WTC11 (cell line): ENCODE data around the gene LOX. TPM values are rescaled to one million over a fixed set of nuclear protein-coding genes. Genes with fewer than 3 reads are reported as not detected.

Experiments
- ATAC-seq: fragments of 200-7000 bp; cut with Tn5 transposase; 2 replicates; pipeline ENCODE4 v1.10.0; 2021; ENCODE audit warnings: mild to moderate bottlenecking, moderate library complexity
- CTCF ChIA-PET: fragments of 300-600 bp; sonication (Branson Sonifier 250); formaldehyde crosslinking; loops from one replicate; lab custom pipeline; 2021; ENCODE audit warnings: antibody characterized with exemption; lab: Charles Lee
- POLR2A ChIA-PET: fragments of 350-600 bp; sonication (Branson Sonifier 250); formaldehyde crosslinking; loops from one replicate; lab custom pipeline; 2021; ENCODE audit warnings: antibody characterized with exemption; lab: Charles Lee
- DNase-seq: peaks from one replicate; pipeline ENCODE4 v3.0.0; 2021; ENCODE audit warnings: low spot score
- H3K27ac Mint-ChIP-seq: 2 replicates; pipeline ENCODE4 v1.8.0; 2021; ENCODE audit warnings: mixed read lengths
- H3K27me3 Mint-ChIP-seq: 2 replicates; pipeline ENCODE4 v1.8.0; 2021; ENCODE audit warnings: low read depth, mild to moderate bottlenecking, moderate library complexity, mixed read lengths
- H3K36me3 Mint-ChIP-seq: 2 replicates; pipeline ENCODE4 v1.8.0; 2021; ENCODE audit warnings: mixed read lengths
- H3K4me1 Mint-ChIP-seq: 2 replicates; pipeline ENCODE4 v1.8.0; 2022; ENCODE audit warnings: mixed read lengths
- H3K4me3 Mint-ChIP-seq: 2 replicates; pipeline ENCODE4 v1.8.0; 2021; ENCODE audit warnings: mild to moderate bottlenecking, moderate library complexity, mixed read lengths
- H3K9me3 Mint-ChIP-seq: 2 replicates; pipeline ENCODE4 v1.8.0; 2021; ENCODE audit warnings: mixed read lengths
- AFF4 ChIP-seq: sonication (generic); formaldehyde crosslinking; IDR thresholded peaks from 2 replicates; pipeline ENCODE4 v1.8.1; 2023; ENCODE audit warnings: mild to moderate bottlenecking, missing genetic modification reagents, borderline replicate concordance
- ATF2 ChIP-seq: sonication (generic); formaldehyde crosslinking; IDR thresholded peaks from 2 replicates; pipeline ENCODE4 v1.8.1; 2022; ENCODE audit warnings: low read depth, missing genetic modification reagents, borderline replicate concordance
- ATF3 ChIP-seq: sonication (generic); formaldehyde crosslinking; conservative IDR thresholded peaks from 2 replicates; pipeline ENCODE4 v1.8.1; 2022; ENCODE audit warnings: mild to moderate bottlenecking, missing genetic modification reagents
- E2F1 ChIP-seq: sonication (generic); formaldehyde crosslinking; IDR thresholded peaks from 2 replicates; pipeline ENCODE4 v1.8.0; 2022; ENCODE audit warnings: mild to moderate bottlenecking, missing genetic modification reagents
- ESRRA ChIP-seq: sonication (generic); formaldehyde crosslinking; IDR thresholded peaks from 2 replicates; pipeline ENCODE4 v1.8.1; 2022; ENCODE audit warnings: mild to moderate bottlenecking, missing genetic modification reagents, borderline replicate concordance
- ETV6 ChIP-seq: sonication (generic); formaldehyde crosslinking; IDR thresholded peaks from 2 replicates; pipeline ENCODE4 v1.8.1; 2022; ENCODE audit warnings: mild to moderate bottlenecking, missing genetic modification reagents
- FOXJ3 ChIP-seq: sonication (generic); formaldehyde crosslinking; IDR thresholded peaks from 2 replicates; pipeline ENCODE4 v1.9.0; 2021; ENCODE audit warnings: missing genetic modification reagents, mild to moderate bottlenecking, borderline replicate concordance
- FOXP4 ChIP-seq: sonication (generic); formaldehyde crosslinking; IDR thresholded peaks from 2 replicates; pipeline ENCODE4 v1.8.0; 2022; ENCODE audit warnings: mild to moderate bottlenecking, missing genetic modification reagents
- GRHL2 ChIP-seq: fragments of 250-450 bp; sonication (Bioruptor Pico); IDR thresholded peaks from 2 replicates; pipeline ENCODE4 v1.8.0; 2022; ENCODE audit warnings: mild to moderate bottlenecking, moderate library complexity; ENCODE audit not compliant: insufficient replicate concordance, severe bottlenecking
- GTF2I ChIP-seq: fragments of 250-450 bp; sonication (Bioruptor Pico); conservative IDR thresholded peaks from 2 replicates; pipeline ENCODE4 v1.4.0; 2021; ENCODE audit warnings: mild to moderate bottlenecking
- HMGA2 ChIP-seq: fragments of 250-450 bp; sonication (Bioruptor Pico); IDR thresholded peaks from 2 replicates; pipeline ENCODE4 v1.4.0; 2021; ENCODE audit warnings: mild to moderate bottlenecking, moderate library complexity
- MAX ChIP-seq: sonication (generic); formaldehyde crosslinking; IDR thresholded peaks from 2 replicates; pipeline ENCODE4 v1.8.0; 2022; ENCODE audit warnings: mild to moderate bottlenecking, missing genetic modification reagents
- SOX15 ChIP-seq: fragments of 250-450 bp; sonication (Bioruptor Pico); IDR thresholded peaks from 2 replicates; pipeline ENCODE4 v1.9.0; 2021; ENCODE audit warnings: mild to moderate bottlenecking
- SP1 ChIP-seq: sonication (generic); formaldehyde crosslinking; conservative IDR thresholded peaks from 2 replicates; pipeline ENCODE4 v1.8.1; 2022; ENCODE audit warnings: missing genetic modification reagents
- USF2 ChIP-seq: sonication (generic); formaldehyde crosslinking; IDR thresholded peaks from 2 replicates; pipeline ENCODE4 v1.8.1; 2023; ENCODE audit warnings: mild to moderate bottlenecking, missing genetic modification reagents, moderate library complexity
- ZNF121 ChIP-seq: sonication (generic); formaldehyde crosslinking; IDR thresholded peaks from 2 replicates; pipeline ENCODE4 v1.8.0; 2023; ENCODE audit warnings: missing genetic modification reagents
- ZNF232 ChIP-seq: sonication (generic); formaldehyde crosslinking; IDR thresholded peaks from 2 replicates; pipeline ENCODE4 v1.8.0; 2022; ENCODE audit warnings: mild to moderate bottlenecking, missing genetic modification reagents
- ZNF671 ChIP-seq: fragments of 250-450 bp; sonication (Bioruptor Pico); IDR thresholded peaks from 2 replicates; pipeline ENCODE4 v1.8.0; 2021; ENCODE audit warnings: mild to moderate bottlenecking
- ZSCAN18 ChIP-seq: fragments of 250-450 bp; sonication (Bioruptor Pico); IDR thresholded peaks from 2 replicates; pipeline ENCODE4 v2.1.2; 2022; ENCODE audit warnings: mild to moderate bottlenecking, moderate library complexity
- total RNA-seq: library from RNA; stranded (reverse); gene quantifications from 3 replicates; pipeline ENCODE4 v1.2.3, GENCODE V29; 2021

The LOX gene
- total RNA-seq, 1 experiment from 2014 or later: 1.3 TPM

- H3K27me3 Mint-ChIP-seq: no peaks in the 10 kb centered on the region
- CTCF ChIA-PET: interaction anchor here (1.7 kb wide), 1 partner anchor 11 kb away, joined by 5 read pairs; no protein-coding TSS in a partner anchor
- H3K27ac Mint-ChIP-seq: no peak overlapping the region
- no peak for TF ChIP-seq E2F1 (CRISPR knock-in tag)
- H3K4me3 Mint-ChIP-seq: no peak overlapping the region
- H3K36me3 Mint-ChIP-seq: no peaks in the 10 kb centered on the region
- H3K9me3 Mint-ChIP-seq: no peaks in the 10 kb centered on the region
- DNase-seq (no peak), ATAC-seq (no peak)
- POLR2A ChIA-PET: no interaction called here
- peaks cover 4% of the 10 kb centered on the region for H3K4me1 Mint-ChIP-seq
These were observed 34.9 kb upstream of the LOX start for GRCh38 chr5:122112733-122113558.

- Mint-ChIP-seq H3K36me3 (no peaks in the 10 kb centered on the region), H3K27ac (no peak overlapping the region), H3K4me1 (peaks cover 4% of the 10 kb centered on the region)
- DNase-seq: no peak
- ATAC-seq: no peak
- TF ChIP-seq HMGA2 (CRISPR knock-in tag) (no peak), SOX15 (CRISPR knock-in tag) (no peak), GRHL2 (CRISPR knock-in tag) (no peak), ZNF121 (CRISPR knock-in tag) (no peak), ATF2 (no peak), ATF3 (CRISPR knock-in tag) (no peak), ZNF232 (CRISPR knock-in tag) (no peak), ZSCAN18 (CRISPR knock-in tag) (no peak), USF2 (no peak), GTF2I (CRISPR knock-in tag) (no peak)
- TF ChIP-seq, all 79 proteins: peak for 0
- CTCF ChIA-PET: interaction anchor here (1.7 kb wide), 1 partner anchor 10 kb away, joined by 5 read pairs; no protein-coding TSS in a partner anchor
- POLR2A ChIA-PET: no interaction called here
- H3K9me3 Mint-ChIP-seq: no peaks in the 10 kb centered on the region
- H3K27me3 Mint-ChIP-seq: no peaks in the 10 kb centered on the region
- no peak overlapping the region for H3K4me3 Mint-ChIP-seq
These were observed 34.0 kb upstream of the LOX start for GRCh38 chr5:122112063-122112462.

GRCh38 chr5:122111460-122111859 is 33.4 kb upstream of the LOX start:
- ChIA-PET CTCF (interaction anchor here (1.1 to 1.5 kb wide), 2 partner anchors 10 to 45 kb away, joined by 5 to 6 read pairs; no protein-coding TSS in a partner anchor), POLR2A (no interaction called here)
- ATAC-seq: no peak
- H3K27me3 Mint-ChIP-seq: no peaks in the 10 kb centered on the region
- H3K36me3 Mint-ChIP-seq: no peaks in the 10 kb centered on the region
- H3K9me3 Mint-ChIP-seq: no peaks in the 10 kb centered on the region
- H3K4me1 Mint-ChIP-seq: peaks cover 4% of the 10 kb centered on the region
- DNase-seq: no peak
- H3K4me3 Mint-ChIP-seq: no peak overlapping the region
- H3K27ac Mint-ChIP-seq: no peak overlapping the region
- TF ChIP-seq FOXP4 (CRISPR knock-in tag) (no peak), ZNF671 (CRISPR knock-in tag) (no peak), ESRRA (CRISPR knock-in tag) (no peak), SP1 (no peak), HMGA2 (CRISPR knock-in tag) (no peak), SOX15 (CRISPR knock-in tag) (no peak), AFF4 (CRISPR knock-in tag) (no peak), MAX (no peak), FOXJ3 (CRISPR knock-in tag) (no peak), ETV6 (CRISPR knock-in tag) (no peak)
